ENCODE results near the gene RFESD.
"Not testable (repeated sequence)": the region's sequence is repeated elsewhere in the genome, so short reads cannot be mapped to it uniquely, and the experiment has no call there.

The RFESD gene

DNA sequence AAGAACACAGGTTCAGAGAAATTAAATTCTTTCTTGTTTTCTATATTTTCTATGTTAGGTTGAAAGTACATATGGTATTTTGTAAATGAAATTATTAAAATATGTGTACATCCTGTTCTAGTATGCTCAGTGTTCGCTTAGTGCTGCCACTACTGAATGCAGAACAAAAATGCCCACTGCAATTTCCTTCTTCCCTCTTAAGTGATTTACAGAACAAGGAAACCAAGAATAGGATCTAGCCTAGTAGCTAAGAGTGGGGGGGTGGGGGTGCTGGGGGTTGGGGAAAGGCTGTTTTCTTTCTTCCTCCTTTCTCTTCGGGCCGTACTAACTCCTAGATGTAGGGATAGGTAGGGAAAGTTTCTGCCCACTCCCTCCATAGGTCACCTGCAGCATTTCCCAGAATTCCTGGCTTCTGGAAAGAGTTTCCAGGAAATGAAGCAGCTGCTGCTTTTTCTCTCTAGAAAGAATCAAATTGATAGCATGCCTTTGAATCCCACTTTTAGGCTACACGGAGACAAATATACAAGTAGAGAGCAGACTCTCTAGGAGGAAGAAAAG, 20.6 kb downstream of the RFESD start:
- no peak for DNase-seq

- DNase-seq = no peak
Observed at GRCh38 chr5:95667678-95668077, 21.1 kb downstream of the RFESD start.

GRCh38 chr5:95668216-95668615, 21.6 kb downstream of the RFESD start:
- DNase-seq = peak; percentile 72

GRCh38 chr5:95668728-95669127, 22.2 kb downstream of the RFESD start:
- no peak for DNase-seq

- peak; percentile 87 for DNase-seq
Observed at GRCh38 chr5:95669540-95669939, 23.0 kb downstream of the RFESD start.

- DNase-seq = no peak
Observed at GRCh38 chr5:95669985-95670384, 23.4 kb downstream of the RFESD start.

DNA sequence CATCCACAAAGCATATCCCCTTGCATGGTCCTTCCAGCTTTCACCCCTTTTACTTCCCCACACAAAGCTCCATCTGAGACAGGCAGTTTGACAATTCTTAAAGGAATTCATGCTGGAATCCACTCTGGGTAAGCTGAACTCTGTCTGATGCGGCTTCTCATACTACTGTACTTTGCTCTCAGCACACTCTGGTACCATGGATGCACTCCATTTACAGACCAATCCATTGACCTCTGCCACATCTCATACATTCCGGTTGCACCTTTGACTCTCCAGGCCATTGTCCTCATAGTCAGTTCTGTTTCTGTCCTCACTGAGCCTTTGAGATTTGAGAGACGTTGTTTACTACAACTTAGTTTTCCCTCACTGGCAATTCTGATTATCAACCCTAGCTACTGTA, 24.0 kb downstream of the RFESD start:
- DNase-seq = no peak

DNA sequence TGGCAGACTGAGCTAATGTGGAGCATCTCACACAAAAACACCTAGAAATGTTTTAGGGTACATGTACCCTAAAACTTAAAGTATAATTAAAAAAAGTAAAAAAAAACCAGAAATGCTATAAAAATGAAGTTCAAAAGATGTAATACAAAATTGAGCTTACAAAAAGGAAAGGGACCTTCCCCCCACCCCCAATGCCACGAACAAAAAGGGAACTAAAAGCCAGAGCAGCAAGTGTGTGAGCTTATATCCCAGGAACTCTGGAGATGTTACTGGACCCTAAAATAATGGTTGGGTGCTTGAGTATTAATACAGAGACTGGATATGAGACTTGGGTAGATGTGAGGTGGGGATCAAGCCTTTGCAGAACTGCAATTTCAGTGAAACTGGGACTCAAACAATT, 25.2 kb downstream of the RFESD start:
- no peak for DNase-seq

DNA sequence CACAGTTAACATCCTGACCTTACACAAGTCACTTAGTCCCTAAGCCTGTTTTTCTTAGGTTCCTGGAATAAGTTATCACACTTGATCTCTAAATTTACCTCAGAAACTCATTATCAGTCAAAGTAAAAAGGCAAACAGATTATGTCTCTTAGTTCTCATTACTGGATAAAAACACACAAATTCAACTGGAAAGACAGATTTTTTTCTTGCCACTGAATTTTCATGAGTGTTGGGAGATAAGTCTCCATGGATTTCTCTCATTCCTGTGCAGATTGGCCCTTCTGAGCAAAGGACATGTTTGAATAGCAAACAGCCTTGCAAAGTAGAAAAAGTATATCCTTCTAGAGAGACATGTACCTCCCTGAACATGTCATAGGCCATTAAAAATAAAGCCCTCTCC, 26.1 kb downstream of the RFESD start:
- no peak for DNase-seq

DNA sequence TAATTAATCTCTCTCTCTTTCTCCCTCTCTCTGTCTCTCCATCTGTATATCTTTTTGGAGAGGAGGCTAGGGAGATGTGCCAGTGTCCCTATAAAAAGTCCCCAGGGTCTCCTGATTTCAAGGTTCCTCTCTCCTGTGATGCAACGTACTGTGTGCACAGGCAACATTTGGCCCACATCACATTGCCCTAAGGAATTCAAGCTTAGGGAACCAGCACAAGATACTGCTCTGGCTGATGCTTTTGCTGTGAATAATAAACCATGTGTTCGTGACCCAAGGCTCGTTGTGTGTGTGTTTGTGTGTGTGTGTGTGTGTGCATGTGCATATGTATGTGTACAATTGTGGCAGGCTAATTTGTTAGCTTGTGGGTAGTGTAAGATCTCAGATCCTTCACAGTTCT, 26.5 kb downstream of the RFESD start:
- peak; percentile 65 for DNase-seq

DNA sequence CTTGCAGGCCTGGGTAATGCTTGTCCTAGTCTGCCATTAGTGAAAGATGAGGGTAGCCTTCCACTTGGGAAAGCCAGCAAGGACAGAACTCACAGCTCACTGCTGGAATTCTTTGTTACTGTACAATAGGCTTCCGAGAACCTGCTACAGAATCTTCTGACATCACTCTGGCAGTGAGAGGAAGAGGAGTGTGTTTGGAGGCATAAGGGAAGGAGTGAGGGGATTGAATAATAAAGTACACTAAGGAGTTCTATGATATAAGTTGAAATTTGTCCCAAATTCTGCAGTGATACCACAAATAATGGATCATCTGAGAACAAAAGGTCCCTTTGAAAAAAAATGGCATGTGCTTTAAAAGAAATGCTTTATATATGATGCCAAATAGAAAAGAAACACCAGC, 36.3 kb downstream of the RFESD start, which contains the start of gene SPATA9:
Gene SPATA9 (minus strand): TSS at position 101 of the 400 bp plus-strand sequence. CDS start 137 bp downstream, outside the sequence.
- no peak for DNase-seq

GRCh38 chr5:95684361-95684760, 37.8 kb downstream of the RFESD start:
- no peak for DNase-seq

DNA sequence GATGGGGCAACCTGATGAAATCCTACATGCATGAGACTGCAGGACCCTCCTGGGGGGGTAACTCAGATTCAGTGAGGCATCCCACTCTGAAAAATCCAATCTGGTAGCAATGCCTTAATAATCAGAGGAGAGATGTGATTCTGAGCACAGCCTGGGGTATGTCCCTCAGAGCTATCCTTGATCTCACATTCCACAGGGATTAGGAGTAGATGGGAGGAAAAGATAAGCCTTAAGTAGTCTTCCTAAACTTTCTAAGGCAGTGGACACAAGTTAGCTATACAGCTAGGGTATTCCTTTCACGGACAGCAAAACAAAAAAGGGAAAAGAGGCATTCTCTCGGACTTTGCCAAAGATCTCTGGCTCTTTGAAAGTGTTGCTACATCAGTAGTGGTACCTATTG, 40.1 kb downstream of the RFESD start:
- DNase-seq = peak; percentile 27

DNA sequence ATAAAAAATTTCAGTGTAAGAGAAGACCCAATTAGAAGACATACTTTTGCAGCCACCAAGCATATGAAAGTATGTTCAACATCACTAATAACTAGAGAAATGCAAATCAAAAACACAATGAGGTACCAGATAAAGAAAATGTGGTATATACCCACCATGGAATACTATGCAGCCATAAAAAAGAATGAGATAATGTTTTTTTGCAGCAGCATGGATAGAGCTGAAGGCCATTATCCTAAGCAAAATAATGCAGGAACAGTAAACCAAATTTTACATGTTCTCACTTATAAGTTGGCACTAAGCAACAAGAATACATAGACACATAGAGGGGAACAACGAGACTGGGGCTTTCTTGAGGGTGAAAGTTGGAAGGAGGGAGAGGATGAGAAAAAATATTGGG, 43.1 kb downstream of the RFESD start:
- DNase-seq = no peak

DNA sequence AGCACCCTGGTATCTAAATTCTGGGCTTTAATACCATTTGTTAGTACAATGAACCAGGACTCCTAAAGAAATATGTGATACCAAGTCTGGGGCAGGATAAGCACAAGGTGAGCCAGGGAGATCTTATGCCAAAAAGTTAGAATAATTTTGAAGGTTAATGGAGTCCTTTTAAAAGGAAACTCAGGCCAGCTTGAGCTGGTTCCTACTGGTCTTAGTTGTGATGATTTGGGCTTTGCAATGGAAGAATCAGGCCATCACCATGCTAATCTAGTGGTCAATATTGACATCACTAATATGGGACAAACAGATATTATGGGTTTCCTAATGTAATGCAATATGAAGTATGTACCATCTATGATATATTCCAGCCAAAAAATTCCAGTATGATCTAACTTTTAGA, 43.8 kb downstream of the RFESD start:
- no peak for DNase-seq

- peak; percentile 59 for DNase-seq
Observed at GRCh38 chr5:95697781-95698681, 51.5 kb downstream of the RFESD start.

DNA sequence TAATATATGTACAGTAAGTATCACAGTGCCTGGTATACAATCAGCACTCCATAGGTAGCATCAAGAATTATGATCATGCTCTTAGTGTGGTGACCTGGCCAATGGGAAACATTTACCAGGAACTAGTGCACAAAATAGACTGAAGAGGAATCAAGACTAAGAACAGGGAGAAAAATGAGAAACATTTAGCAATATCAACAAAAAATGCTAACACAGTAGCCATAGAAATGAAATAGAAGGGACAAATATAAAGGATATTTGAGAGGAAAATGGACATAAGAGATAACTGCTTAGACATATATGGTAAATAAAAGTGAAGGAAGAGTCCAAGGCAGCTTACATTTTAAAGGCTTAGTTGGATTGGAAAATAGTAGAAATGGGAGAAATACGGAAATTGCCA, 52.8 kb downstream of the RFESD start:
- no peak for DNase-seq

- no peak for DNase-seq
Observed at GRCh38 chr5:95701074-95701473, 54.5 kb downstream of the RFESD start.

DNA sequence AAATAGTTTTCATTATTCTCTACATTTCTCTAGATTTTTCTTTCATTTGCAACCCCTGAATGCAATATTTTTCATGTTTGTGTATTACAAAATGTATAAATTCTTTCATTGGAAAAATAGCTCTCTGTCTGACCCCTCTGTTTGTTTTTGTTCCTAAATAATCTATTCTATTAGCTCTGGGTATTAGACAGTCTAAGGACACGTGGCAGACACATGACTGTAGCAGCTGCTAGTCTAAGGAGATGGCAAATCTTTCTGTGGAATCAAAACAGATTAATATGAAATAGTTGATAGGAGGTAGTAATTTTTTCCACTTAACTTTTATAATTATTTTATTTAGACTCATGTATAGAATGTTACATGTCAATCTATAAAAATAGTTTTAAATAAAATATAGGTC, 57.6 kb downstream of the RFESD start:
- peak; percentile 39 for DNase-seq

- not testable (repeated sequence) for DNase-seq
Observed at GRCh38 chr5:95706196-95706595, 59.6 kb downstream of the RFESD start.

GRCh38 chr5:95707055-95707454, 60.5 kb downstream of the RFESD start:
- no peak for DNase-seq
